Sigmoid colon (tissue), 4 donors: ENCODE results near the gene IL1R2.

Source experiments
- POLR2A ChIP-seq, 2 donors: fragments of 450-650 bp; IDR thresholded peaks; one replicate each; pipeline ENCODE4 v1.6.1; 2016; ENCODE audit warnings: antibody characterized with exemption in 2 of 2, mild to moderate bottlenecking in 2 of 2, moderate library complexity in 2 of 2
- POLR2AphosphoS5 ChIP-seq, 4 donors: sonication (generic); formaldehyde crosslinking; IDR thresholded peaks; one replicate each; pipeline ENCODE4 v1.6.1; 2017; ENCODE audit warnings: antibody characterized with exemption in 4 of 4
- TF ChIP-seq, protein P1 (sequence below), 4 experiments: fragments of 450-650 bp in 3 of 4; fragments of 200-600 bp in 1 of 4; IDR thresholded peaks; one replicate each; pipeline ENCODE4 v1.5.1; 2016 to 2019; ENCODE audit warnings: antibody characterized with exemption in 4 of 4, mild to moderate bottlenecking in 3 of 4, moderate library complexity in 2 of 4

DNA sequence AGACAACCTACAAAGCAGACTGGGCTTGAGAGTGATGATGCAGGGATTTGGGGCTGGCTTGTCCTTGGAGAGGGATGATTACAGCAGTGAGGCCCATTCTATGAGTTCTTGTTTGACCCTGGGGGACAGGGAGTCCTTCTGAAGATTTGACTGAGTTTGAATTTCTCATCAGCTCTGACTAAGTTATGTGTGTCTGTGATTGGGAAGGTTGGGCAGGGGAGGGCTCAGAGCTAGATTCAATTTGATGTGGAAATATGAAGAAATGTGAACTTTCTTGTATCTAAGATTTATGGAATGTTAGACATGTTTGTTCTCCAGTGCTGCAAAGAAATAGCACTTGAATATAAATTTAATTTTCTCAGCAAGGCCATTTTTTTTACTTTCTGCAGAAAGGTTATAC is 19.9 kb upstream of the IL1R2 start:
- TF ChIP-seq POLR2AphosphoS5 (IDR thresholded peaks at IDR 0.05) (no peak), POLR2A (IDR thresholded peaks at IDR 0.05) (no peak)
- TF ChIP-seq, protein P1, sequence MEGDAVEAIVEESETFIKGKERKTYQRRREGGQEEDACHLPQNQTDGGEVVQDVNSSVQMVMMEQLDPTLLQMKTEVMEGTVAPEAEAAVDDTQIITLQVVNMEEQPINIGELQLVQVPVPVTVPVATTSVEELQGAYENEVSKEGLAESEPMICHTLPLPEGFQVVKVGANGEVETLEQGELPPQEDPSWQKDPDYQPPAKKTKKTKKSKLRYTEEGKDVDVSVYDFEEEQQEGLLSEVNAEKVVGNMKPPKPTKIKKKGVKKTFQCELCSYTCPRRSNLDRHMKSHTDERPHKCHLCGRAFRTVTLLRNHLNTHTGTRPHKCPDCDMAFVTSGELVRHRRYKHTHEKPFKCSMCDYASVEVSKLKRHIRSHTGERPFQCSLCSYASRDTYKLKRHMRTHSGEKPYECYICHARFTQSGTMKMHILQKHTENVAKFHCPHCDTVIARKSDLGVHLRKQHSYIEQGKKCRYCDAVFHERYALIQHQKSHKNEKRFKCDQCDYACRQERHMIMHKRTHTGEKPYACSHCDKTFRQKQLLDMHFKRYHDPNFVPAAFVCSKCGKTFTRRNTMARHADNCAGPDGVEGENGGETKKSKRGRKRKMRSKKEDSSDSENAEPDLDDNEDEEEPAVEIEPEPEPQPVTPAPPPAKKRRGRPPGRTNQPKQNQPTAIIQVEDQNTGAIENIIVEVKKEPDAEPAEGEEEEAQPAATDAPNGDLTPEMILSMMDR (IDR thresholded peaks at IDR 0.05) = no peak
